GM21576 (cell line): Measurements from ENCODE around the gene SDK1.

Experiments
- ATAC-seq: cut with Tn5 transposase; IDR thresholded peaks from one replicate; pipeline ENCODE4 v1.9.1; 2021; ENCODE audit warnings: mild to moderate bottlenecking, moderate library complexity; ENCODE audit not compliant: unreplicated experiment

The SDK1 gene

GRCh38 chr7:3399858-3400257 lies 98.8 kb downstream of the SDK1 start:
- ATAC-seq = no peak

DNA sequence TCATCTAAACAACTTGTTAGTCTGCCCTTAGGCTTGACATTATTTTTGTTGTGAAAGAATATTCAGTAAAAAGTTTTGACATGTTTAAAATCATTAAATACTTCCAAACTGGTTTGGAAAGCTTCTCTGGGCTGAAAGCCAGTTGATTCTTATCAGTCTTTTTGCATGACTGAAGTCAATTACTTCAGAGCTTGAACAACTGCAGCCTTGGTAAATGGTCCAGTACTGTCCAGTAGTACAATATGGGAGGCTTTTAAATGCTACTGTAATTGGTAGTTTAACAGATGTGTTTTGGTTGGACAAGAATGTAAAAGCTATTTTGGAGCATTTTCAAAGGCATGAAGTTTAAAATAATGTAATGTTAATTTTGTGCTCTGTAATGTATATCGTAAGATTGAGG lies 103.4 kb downstream of the SDK1 start:
- ATAC-seq = no peak

DNA sequence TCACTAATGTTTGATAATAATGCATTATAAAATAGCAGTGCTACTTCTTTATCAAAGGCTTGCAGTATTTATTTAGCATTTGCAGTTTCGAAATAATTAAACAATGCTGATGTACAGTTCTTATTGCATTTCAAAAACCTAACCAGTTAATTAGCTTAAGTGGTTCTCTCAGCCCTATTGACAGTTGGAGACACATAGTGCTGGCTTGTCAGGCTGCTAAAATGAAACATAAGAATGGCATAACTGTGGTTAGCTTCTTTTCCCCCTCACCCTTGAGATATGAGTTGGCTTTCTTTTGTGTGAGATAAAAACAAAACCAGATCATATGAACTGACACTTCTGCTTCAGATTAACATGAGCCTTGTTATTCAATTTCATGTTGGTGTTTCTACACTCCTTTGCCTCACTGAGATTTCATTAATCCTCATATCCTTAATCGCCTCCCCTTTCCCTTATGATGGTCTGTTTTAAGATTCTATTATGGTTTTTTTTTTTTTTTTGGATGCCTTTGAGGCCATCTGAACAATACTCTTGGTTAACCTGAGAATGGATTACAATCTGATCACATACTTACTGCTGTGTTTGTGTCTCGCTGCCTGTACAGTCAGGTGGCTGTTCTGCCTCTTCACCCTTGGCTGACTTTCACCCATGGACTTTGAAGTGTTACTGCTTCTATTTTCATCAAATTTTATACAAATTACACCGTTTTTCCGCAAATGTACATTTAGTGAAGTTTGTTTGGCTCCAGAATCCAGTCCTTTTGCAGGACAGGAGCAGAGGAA lies 108.0 kb downstream of the SDK1 start:
- ATAC-seq = no peak

DNA sequence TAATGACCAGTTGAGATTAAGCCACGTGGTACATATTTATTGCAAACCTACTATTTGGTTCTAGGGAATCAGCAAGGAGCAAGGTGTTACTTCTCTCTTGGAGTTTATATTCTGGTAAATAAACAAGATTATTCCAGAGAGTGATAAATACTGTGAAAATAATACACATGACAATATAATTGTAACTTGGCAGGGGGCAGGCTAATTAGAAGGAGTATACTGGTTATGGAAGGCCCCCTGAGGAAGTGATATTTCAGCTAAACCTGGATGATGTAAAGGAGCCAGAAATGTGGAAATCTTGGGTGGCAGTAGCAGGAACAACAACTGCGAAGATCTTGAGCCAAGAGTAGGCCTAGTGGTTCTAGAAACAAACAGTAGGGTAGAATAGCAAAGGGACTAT lies 111.8 kb downstream of the SDK1 start:
- ATAC-seq = no peak

GRCh38 chr7:3415861-3416312 lies 114.8 kb downstream of the SDK1 start:
- no peak for ATAC-seq

DNA sequence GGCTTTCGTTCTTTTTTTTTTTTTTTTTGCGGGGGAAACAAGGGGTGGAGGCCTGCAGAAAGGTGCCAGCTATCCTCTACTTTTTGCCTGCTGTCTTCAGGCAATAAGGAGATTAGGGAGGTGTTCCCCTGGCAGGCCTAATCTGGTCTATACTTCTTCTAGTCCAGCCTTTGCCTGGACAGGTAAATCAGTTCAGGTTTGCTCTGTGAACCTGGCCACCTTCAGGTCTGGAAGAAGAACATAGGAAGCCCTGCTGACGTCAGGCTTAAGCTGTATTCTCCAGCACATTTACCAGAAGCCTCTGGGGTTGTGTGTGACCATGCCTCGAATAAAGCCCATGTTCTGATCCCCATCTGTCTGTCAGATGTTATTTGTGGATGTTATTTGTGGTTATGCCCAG lies 115.4 kb downstream of the SDK1 start:
- ATAC-seq = no peak

DNA sequence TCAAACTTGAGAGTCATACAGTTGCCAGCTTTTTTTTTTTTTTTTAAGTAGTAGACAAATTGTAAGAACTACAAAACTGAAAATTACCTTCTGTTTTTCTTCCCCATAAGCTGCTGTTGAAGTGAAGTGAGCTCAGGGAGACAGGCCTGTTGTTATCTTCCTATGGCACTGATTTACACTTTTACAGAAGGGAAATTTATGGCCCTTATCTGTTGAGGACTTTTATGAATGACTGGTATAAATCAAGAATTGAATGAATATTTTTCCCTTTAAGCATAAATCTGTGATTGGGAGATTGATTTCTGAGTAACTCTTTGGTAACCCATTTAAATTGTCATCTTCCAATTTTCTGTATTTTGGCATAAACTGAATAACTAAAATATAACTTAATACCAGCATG lies 124.0 kb downstream of the SDK1 start:
- ATAC-seq = no peak

GRCh38 chr7:3426064-3426463 lies 125.0 kb downstream of the SDK1 start:
- no peak for ATAC-seq

DNA sequence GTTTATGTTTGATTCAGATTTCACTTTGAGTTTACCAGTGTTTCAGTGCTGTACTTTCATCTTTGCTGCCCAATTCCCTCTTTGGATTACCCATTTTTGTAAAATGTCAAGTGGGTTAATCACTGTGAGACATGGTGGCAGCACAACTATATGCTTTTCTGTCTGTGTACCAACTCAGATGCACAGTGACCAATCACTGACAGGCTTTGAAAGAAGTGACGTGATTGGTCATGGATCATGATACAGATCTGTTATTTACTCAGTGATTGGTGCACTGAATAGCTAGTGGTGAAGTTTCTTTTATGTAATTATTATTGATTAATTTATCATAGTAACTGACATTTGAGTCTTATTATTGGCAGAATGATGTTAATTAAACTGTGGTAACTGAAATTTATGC lies 126.9 kb downstream of the SDK1 start:
- no peak for ATAC-seq

GRCh38 chr7:3429981-3430380 lies 128.9 kb downstream of the SDK1 start:
- ATAC-seq = no peak

DNA sequence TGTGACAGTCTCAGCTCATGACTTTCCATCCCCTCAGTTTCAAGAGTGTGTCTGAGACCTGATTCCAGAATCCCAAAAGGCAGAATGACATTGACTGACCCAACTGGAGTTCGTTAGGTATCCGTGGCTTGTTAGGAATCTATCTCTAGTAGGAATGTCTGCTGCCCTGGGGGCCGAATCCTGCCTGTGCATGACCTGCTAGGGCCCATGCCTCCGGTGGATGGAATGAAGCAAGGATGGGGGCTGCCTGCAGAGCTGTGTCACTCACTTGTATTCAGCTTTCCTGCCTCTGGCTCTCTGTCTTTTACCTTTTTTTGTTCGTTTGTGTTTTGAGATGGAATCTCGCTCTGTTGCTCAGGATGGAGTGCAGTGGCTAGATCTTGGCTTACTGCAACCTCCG lies 129.5 kb downstream of the SDK1 start:
- no peak for ATAC-seq

- ATAC-seq = no peak
These were observed 130.3 kb downstream of the SDK1 start for GRCh38 chr7:3431306-3431705.

- ATAC-seq = no peak
These were observed 131.9 kb downstream of the SDK1 start for GRCh38 chr7:3432911-3433310.

- ATAC-seq = no peak
These were observed 133.6 kb downstream of the SDK1 start for GRCh38 chr7:3434611-3435010.

DNA sequence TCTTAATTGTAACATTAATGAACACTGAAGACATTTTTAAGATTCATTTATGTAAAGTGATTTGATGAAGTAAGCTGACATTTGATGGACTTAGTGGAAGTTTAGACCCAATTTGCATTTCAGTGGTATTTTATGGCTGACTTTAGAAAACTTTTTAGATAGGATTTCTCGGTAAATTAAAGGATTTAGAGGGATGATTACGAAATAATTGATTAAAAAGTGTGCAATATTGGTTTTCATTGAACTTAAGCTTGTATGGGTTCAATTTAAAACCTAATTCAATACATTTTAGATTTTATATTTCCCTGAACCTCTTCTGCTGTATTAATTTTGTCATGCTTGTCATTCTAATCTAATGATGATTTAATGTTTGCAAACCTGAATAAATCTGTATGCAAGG lies 135.1 kb downstream of the SDK1 start:
- ATAC-seq = no peak

DNA sequence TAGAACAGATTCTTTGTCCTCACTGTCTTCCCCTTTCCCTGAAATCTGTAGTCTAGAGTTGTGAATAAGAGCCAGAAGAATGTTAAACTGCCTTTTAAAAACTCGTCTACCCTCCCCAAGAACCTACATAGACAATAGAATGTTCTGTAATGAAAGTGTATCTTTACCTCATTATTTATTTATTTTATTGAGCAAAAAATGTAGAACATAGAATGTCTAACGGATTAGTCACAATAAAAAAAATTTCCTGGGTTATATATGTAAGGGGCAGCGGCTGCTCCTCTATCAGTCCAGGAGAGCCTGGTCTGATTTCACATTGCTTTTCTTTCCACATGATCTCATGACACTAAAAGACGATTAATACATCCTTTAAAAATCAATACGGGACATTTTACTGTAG lies 135.7 kb downstream of the SDK1 start:
- ATAC-seq = no peak

GRCh38 chr7:3437467-3437866 lies 136.4 kb downstream of the SDK1 start:
- ATAC-seq = no peak

DNA sequence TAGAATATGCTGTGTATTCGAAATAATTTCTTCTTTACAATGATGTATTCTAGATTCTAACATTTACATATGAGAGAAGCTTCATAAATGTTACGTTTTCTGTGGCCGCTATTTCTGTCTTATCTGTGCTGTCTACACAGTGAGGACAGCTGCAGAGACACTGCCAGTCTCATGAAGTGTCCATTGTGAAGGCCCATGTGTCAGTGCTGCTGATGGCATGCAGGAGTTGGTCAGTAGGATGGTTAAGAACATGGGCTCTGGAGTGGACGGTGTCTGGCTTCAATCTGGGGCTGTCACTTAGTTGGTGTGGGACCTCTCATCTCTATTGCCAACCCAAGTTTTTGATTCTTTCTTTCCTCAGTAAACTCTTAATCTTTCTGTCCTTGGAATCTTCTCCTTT lies 137.3 kb downstream of the SDK1 start:
- ATAC-seq = no peak

DNA sequence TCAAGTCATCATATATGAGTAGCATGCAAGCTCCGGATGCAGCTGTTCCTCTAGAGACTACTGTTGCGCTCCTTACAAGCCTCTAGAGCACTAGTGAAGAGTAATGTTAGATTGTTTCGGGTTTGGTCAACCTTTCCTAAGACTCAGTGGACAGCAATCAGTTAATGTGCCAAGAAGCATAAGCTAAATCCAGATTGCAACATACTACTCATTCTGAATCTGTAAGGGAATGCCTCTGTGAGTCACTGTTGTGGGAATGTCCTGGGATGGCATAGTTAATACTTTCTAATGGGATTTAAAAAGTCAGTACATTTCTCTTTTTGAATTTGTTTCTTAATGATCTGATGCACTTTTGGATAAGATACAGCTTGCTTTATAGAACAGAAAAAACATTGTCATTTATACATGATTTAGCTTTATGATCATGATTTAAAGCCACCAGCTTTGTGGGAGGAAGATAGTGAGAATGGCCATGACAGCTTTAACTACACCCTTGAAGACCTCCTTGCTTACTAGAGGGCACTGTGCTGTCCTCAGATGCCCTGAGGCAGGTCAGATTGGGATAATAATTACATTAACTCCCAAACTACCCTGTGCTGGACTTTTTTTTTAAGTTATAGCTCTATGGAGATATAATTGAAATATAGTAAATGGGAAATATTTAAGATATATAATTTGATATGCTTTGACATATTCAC lies 138.4 kb downstream of the SDK1 start:
- ATAC-seq = no peak

GRCh38 chr7:3440509-3440908 lies 139.5 kb downstream of the SDK1 start:
- ATAC-seq = no peak

GRCh38 chr7:3443716-3444115 lies 142.7 kb downstream of the SDK1 start:
- no peak for ATAC-seq

DNA sequence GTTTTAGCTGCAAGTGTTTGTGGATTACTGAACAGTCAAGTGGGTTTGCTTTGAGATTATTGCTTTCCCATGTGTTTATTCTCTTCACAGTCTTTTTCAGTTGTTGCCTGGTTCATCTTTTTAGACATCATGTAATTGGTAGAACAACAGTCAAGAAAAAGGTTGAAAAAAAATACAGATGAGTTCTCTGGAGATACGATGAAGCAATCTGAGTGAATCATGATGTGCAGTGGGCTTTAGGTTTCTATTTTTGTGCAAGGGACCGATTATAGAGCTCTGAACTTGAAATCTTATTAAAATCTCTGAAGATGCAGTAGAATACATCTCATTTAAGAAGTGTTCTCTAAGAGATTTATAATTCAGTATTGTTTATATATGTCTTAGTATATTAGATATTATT lies 145.7 kb downstream of the SDK1 start:
- no peak for ATAC-seq

GRCh38 chr7:3451701-3452100 lies 150.6 kb downstream of the SDK1 start:
- ATAC-seq = no peak
